SJSA1 (cell line): ENCODE measurements around the gene RFTN1. TPM values are rescaled to one million over a fixed set of nuclear protein-coding genes. Genes with fewer than 3 reads are reported as not detected.
A peak's percentile ranks its signal among the peaks of the same experiment; 100 is the strongest.

Experiments
- DNase-seq, 2 experiments: peaks; one replicate each; pipeline ENCODE4 v3.0.0-alpha.2; 2015 to 2020; ENCODE audit warnings: low spot score in 2 of 2, low read depth in 1 of 2
- H3K27ac ChIP-seq: fragments of 250-450 bp; sonication (Bioruptor Pico); 2 replicates; pipeline ENCODE4 v1.5.1; 2020; ENCODE audit warnings: mild to moderate bottlenecking, moderate library complexity
- H3K27me3 ChIP-seq: fragments of 250-450 bp; sonication (Bioruptor Pico); replicated peaks from 2 replicates; pipeline ENCODE4 v1.5.1; 2020; ENCODE audit warnings: mild to moderate bottlenecking, moderate library complexity
- H3K36me3 ChIP-seq: fragments of 250-450 bp; sonication (Bioruptor Pico); 2 replicates; pipeline ENCODE4 v1.5.1; 2020; ENCODE audit warnings: mild to moderate bottlenecking
- H3K4me1 ChIP-seq: fragments of 250-450 bp; sonication (Bioruptor Pico); replicated peaks from 2 replicates; pipeline ENCODE4 v1.6.1; 2021; ENCODE audit warnings: mild to moderate bottlenecking
- H3K4me3 ChIP-seq: fragments of 250-450 bp; sonication (Bioruptor Pico); 2 replicates; pipeline ENCODE4 v1.5.1; 2020; ENCODE audit warnings: mild to moderate bottlenecking
- H3K9me3 ChIP-seq: fragments of 250-450 bp; sonication (Bioruptor Pico); replicated peaks from 2 replicates; pipeline ENCODE4 v1.5.1; 2020; ENCODE audit warnings: mild to moderate bottlenecking
- total RNA-seq: library from RNA; depleted of rRNA; stranded (reverse); fragments of >200 nt; shearing (Covaris generic); gene quantifications from 2 replicates; pipeline ENCODE4 v1.2.3, GENCODE V29; 2014

RFTN1 gene
- total RNA-seq, 1 experiment from 2014 or later = 54.3 TPM

DNA sequence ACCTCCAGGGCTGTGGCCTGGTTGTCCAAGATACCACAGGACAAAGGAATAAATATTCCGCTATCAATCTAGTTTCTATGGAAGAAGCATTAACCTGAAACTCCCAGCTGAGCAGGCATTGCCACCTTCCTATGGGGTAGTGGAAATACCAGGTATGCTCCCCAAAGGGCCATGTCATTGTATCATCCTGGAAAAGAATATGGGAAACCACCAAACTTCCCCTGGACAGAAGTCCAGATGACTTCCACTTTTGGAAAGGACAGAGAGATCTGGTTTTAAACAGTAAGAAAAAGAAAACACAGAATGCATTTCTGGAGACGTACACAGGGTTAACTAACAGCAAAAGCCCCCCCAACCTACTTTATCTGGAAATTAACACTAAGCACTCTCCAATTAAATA lies 100.2 kb downstream of the RFTN1 start:
- Histone ChIP-seq H3K4me1 (peaks cover 14% of the 10 kb centered on the region), H3K36me3 (peaks cover 4% of the 10 kb centered on the region; the same call in 1 of the 2 replicates), H3K27ac (no peak overlapping the region), H3K4me3 (no peak overlapping the region), H3K9me3 (no peaks in the 10 kb centered on the region), H3K27me3 (no peaks in the 10 kb centered on the region)
- no peak for DNase-seq

DNA sequence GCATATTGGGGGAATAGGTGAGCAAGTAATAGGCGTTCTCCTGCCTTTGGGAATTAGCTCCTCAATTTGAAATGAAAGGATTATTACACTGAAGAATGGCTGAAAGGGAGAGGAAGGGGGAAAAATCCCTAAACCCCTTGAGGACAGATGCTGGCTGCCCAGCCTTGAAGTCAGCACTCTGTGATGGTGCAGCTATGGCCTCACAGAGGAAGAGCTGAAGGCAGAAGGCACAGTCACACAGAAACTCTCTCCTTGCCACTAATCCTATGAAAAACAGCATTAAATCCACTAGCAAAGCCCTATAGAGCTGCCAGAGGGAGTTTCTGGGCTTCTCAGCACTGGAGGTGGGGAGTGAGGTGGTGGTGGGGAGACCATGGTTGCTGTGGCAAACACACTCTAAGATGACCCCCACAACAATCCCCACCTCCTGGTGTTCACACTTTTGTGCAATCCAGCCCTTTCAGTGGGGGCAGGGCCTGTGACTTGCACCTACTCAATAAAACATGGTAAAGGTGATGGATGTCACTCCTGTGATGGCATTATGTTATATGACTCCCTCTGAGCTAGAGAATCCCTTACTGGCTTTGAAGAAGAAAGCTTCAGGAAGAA lies 101.2 kb downstream of the RFTN1 start:
- Histone ChIP-seq H3K27me3 (no peaks in the 10 kb centered on the region), H3K4me1 (peaks cover 14% of the 10 kb centered on the region), H3K4me3 (no peak overlapping the region), H3K27ac (no peak overlapping the region), H3K9me3 (no peaks in the 10 kb centered on the region), H3K36me3 (peaks cover 4% of the 10 kb centered on the region; the same call in 1 of the 2 replicates)
- no peak for DNase-seq

DNA sequence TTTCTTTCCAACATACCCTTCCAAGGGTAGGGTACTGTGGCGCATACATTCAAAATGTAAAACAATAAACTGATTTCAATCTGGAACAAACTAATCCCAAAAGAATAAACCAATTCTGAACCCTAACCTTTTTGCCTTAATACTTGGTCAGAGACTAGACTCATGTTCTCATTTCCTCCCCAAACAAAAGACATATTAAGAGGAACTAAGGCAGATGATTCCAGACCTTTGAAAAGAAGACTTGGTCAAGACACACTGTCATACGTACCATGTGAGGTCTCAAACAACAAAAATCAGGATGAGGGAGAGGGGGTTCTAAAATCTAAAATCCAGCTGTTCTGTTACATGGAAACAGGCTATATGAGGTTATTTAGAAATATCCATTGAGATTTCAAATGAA lies 102.1 kb downstream of the RFTN1 start:
- Histone ChIP-seq H3K4me1 (peaks cover 12% of the 10 kb centered on the region), H3K27ac (no peak overlapping the region), H3K4me3 (no peak overlapping the region), H3K9me3 (no peaks in the 10 kb centered on the region), H3K36me3 (peaks cover 4% of the 10 kb centered on the region; the same call in 1 of the 2 replicates), H3K27me3 (no peaks in the 10 kb centered on the region)
- no peak for DNase-seq

DNA sequence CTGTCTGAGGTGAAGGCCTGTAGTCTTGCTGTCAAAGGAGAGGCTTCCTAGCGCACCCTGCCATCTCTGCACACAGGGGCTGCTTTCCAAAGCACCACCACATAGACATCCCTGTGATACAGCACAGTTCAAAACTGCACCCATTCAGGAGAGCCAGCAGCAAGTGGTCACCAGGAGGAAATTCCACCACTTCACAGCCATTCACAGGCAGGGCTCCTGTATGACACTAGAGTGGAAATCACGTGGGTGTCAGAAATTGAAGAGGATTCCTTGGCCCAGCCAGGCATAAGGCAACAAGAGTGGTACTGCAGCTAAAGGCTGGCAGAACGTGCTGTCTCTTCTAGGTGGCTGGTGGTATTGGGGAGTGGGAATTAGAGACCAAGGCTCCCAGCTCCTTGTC lies 102.8 kb downstream of the RFTN1 start:
- Histone ChIP-seq H3K9me3 (no peaks in the 10 kb centered on the region), H3K4me3 (no peak overlapping the region), H3K27me3 (no peaks in the 10 kb centered on the region), H3K27ac (no peak overlapping the region), H3K4me1 (peaks cover 4% of the 10 kb centered on the region), H3K36me3 (peaks cover 4% of the 10 kb centered on the region; the same call in 1 of the 2 replicates)
- DNase-seq = no peak

DNA sequence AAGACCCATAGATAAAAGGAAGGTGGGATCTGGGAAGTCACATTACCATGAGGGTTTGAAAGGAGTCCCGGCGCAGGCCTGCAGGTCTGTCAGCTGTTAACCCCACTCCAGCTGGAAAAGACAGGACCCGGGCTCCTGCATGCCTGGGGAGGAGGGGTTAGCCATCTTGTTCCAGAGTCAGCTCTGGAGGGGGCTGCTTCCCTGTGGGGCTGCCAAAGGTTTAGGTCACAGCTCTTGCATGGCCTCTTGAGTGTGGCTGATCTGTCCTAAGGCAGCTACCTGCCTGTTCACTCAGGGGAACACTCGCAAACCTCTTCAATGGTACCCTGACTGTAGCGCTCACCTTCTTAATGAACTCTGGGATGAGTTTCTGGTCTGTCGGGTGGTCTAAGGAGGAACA lies 104.5 kb downstream of the RFTN1 start:
- peaks cover 4% of the 10 kb centered on the region; the same call in 1 of the 2 replicates for H3K36me3 ChIP-seq
- H3K9me3 ChIP-seq = no peaks in the 10 kb centered on the region
- no peak overlapping the region for H3K4me3 ChIP-seq
- no peak overlapping the region for H3K27ac ChIP-seq
- no peaks in the 10 kb centered on the region for H3K27me3 ChIP-seq
- no peaks in the 10 kb centered on the region for H3K4me1 ChIP-seq
- no peak for DNase-seq

DNA sequence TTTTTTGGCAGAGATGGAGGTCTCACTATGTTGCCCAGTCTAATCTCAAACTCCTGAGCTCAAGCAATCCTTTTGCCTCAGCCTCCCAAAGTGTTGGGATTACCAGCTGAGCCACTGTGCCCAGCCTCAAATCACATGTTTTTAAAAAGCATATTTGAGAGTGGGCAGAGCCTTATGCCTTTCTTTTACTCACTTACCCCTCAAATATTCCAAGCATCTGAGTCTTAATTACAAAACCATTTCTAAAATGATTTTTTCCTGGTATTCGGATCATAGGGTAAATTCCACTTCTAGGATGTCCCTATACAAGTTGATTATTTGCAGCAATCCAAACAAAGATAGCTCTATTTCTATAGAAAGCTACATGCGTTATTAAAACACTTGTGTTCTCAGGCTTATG lies 106.1 kb downstream of the RFTN1 start:
- no peak overlapping the region for H3K27ac ChIP-seq
- no peak for DNase-seq
- no peak overlapping the region for H3K4me3 ChIP-seq

DNA sequence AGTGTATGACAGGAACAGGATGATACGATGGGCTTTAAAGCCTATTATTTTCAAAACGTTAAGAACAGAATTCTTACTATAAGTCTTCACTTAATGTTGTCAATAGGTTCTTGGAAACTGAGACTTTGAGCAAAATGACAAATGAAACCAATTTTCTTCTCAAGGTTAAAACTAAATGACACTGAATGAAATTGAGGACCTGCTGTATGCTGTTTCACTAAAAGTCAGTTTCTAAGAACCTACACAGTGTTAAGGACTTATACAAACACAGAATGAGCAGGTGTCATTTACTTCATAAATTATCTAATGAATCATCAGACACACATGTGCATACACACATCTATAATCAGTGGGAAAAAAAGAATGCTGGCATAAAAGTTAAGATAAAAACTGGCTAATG lies 106.9 kb downstream of the RFTN1 start:
- Histone ChIP-seq H3K36me3 (peaks cover 8% of the 10 kb centered on the region; the same call in 1 of the 2 replicates), H3K27ac (no peak overlapping the region), H3K4me1 (peaks cover 11% of the 10 kb centered on the region), H3K9me3 (no peaks in the 10 kb centered on the region), H3K4me3 (no peak overlapping the region), H3K27me3 (no peaks in the 10 kb centered on the region)
- DNase-seq = no peak

More for the DNA sequence above, 106.1 kb downstream of the RFTN1 start:
- no peaks in the 10 kb centered on the region for H3K27me3 ChIP-seq
- H3K9me3 ChIP-seq = no peaks in the 10 kb centered on the region
- peaks cover 8% of the 10 kb centered on the region for H3K4me1 ChIP-seq
- peaks cover 8% of the 10 kb centered on the region; the same call in 1 of the 2 replicates for H3K36me3 ChIP-seq

DNA sequence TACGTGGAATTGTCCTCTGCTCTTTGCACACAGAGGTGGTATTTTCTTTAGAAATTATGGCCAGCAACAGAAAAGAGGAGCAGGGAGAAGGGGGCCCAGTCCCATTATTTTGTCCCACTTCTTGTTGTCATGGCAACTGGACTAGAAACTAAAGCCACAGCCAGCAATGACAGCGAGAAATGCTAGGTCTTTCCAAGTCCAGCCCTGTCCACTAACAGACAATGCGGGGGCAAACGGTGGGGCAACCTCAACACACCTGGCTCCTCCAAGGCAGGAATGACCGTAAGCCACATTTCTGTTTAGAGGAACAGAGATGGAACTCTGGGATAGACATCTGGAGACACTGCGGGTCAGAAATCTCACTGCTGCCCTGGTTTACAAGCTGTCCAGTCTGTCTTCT lies 107.3 kb downstream of the RFTN1 start:
- H3K36me3 ChIP-seq = peaks cover 8% of the 10 kb centered on the region; the same call in 1 of the 2 replicates
- no peak overlapping the region for H3K27ac ChIP-seq
- DNase-seq = no peak
- no peak overlapping the region for H3K4me3 ChIP-seq
- H3K27me3 ChIP-seq = no peaks in the 10 kb centered on the region
- H3K9me3 ChIP-seq = no peaks in the 10 kb centered on the region
- H3K4me1 ChIP-seq = peaks cover 11% of the 10 kb centered on the region

DNA sequence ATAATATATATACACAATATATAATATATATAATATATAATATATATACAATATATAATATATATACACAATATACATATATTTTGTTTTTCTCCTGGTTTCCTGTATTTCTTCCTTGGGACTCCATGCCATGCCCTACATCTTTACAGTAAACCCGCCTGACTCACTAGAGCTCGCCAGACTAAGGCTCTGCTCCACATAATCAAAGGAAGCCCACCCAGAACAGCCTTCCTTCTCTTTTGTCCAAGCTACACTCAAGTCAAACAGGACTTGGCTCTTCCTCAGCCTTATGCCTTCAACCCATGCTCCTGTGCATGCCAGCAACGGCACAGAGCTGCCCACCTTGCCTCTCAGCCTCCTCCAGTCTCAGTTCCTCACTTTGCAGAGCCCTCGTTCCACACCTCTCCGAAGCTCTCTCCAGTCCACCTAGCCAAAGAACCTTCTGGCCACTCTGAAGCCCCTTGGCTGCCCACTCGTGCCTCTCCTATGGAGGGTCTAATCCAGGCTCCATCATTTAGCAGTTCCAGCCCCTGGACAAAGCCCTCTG lies 109.1 kb downstream of the RFTN1 start:
- DNase-seq = no peak
- Histone ChIP-seq H3K4me1 (peaks cover 22% of the 10 kb centered on the region), H3K36me3 (peaks cover 8% of the 10 kb centered on the region; the same call in 1 of the 2 replicates), H3K27ac (no peak overlapping the region), H3K4me3 (no peak overlapping the region), H3K9me3 (no peaks in the 10 kb centered on the region), H3K27me3 (no peaks in the 10 kb centered on the region)

DNA sequence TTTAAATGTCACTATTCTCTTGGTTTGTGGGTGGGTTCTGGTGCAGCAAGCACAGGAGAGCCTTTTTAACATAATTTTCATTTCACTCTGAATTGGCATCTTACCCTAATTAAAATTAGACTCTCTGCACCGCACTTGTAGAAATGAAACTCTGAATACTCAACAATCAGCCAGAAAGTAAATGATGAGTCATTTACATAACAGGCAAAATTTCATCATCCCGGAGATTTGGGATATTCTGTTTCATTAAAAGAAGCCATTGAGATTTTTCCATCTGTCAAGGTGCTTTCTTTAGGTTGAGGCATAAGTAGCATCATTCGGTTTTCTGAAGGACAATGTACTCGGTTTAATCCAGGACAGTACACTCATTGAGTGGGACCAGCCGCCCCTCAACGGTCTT lies 111.0 kb downstream of the RFTN1 start:
- DNase-seq = no peak
- H3K36me3 ChIP-seq = peaks cover 4% of the 10 kb centered on the region; the same call in 1 of the 2 replicates
- no peak overlapping the region for H3K4me3 ChIP-seq
- H3K27me3 ChIP-seq = no peaks in the 10 kb centered on the region
- H3K4me1 ChIP-seq = peaks cover 34% of the 10 kb centered on the region
- no peaks in the 10 kb centered on the region for H3K9me3 ChIP-seq
- H3K27ac ChIP-seq = no peak overlapping the region

DNA sequence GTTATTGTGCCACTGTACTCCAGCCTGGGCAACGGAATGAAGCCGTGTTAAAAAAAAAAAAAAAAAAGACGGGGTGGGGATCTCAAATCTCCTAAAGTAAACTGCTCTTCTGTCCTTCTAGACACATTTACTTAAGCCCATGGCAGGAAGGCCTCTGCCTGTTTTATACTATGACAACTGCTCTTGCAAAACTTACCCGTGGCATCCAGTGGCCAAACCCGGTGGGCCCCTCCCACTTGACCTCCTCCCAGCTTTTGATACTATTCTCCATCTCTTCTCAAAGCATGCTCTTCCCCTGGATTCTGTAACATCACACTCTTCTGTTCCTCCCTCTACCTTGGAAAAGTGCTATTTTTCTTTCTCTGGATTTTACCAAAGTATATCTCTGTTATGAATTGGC lies 112.2 kb downstream of the RFTN1 start:
- Histone ChIP-seq H3K27ac (no peak overlapping the region), H3K4me1 (peaks cover 34% of the 10 kb centered on the region), H3K36me3 (peaks cover 8% of the 10 kb centered on the region; the same call in 1 of the 2 replicates)

DNA sequence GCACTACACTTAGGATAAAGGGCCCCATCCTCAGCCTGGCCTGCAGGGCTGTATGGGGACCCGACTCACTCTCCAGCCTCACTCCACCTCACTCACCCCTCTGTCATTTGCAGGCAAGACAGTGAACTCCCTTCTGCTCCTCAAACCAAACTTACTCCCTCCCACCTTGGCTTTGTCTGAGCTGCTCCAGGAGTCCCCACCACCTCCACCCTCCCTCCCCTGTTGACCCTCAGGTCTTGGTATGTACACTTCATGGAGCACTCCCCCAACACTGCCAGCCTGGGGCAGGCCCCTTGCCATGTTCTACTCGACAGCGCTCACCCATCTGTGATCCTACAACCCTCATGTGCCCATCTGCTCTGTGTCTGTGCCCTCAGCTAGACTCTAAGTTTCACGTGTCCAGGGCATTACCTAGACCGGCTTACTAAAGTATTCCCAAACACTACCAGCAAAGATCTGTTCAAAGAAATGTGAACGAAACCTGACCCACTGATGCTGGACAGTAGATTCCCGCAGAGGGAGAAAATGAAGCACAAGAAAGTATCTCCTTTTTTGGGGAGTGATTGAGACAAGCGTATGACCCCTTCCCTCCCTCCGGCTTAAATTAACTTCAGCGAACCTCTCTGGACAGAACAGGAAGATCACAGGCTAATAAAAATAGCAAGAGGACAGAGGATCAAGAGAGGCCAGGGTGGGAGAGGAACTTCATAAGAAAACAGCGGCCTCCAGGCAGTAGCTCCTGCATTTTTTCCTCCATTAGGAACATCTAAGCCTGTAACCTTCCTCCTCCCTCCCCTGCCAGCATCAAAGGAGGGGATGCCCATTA lies 113.2 kb downstream of the RFTN1 start:
- H3K4me1 ChIP-seq = peaks cover 34% of the 10 kb centered on the region
- no peak overlapping the region for H3K27ac ChIP-seq
- no peaks in the 10 kb centered on the region for H3K9me3 ChIP-seq
- no peaks in the 10 kb centered on the region for H3K27me3 ChIP-seq
- peaks cover 8% of the 10 kb centered on the region; the same call in 1 of the 2 replicates for H3K36me3 ChIP-seq
- no peak overlapping the region for H3K4me3 ChIP-seq
- DNase-seq = no peak

More for the DNA sequence above, 112.2 kb downstream of the RFTN1 start:
- H3K4me3 ChIP-seq = no peak overlapping the region
- H3K9me3 ChIP-seq = no peaks in the 10 kb centered on the region
- H3K27me3 ChIP-seq = no peaks in the 10 kb centered on the region
- no peak for DNase-seq

DNA sequence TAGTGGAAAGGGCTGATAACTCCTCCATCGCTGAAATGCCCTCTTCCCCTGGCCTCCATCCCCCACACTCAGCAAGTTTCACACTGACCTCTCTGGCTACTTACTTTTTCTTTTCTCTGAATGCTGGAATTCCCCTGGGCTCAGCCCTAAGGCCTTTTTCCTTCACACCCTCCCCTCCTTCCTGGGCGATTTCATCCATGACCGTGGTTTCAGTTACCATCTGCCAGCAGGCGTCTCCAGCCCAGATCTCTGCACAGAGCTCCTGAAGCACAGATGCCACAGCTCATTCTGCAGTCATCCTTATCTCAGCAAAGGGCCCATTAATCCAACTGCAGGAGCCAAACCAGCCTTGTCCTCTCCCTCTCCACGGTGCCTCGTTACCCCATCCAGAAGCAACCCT lies 114.0 kb downstream of the RFTN1 start:
- Histone ChIP-seq H3K27me3 (no peaks in the 10 kb centered on the region), H3K27ac (peak overlapping the region; percentile 50), H3K4me3 (no peak overlapping the region), H3K9me3 (no peaks in the 10 kb centered on the region), H3K36me3 (peaks cover 8% of the 10 kb centered on the region; the same call in 1 of the 2 replicates), H3K4me1 (peaks cover 34% of the 10 kb centered on the region)
- peak; percentile 82 to 83 for DNase-seq

DNA sequence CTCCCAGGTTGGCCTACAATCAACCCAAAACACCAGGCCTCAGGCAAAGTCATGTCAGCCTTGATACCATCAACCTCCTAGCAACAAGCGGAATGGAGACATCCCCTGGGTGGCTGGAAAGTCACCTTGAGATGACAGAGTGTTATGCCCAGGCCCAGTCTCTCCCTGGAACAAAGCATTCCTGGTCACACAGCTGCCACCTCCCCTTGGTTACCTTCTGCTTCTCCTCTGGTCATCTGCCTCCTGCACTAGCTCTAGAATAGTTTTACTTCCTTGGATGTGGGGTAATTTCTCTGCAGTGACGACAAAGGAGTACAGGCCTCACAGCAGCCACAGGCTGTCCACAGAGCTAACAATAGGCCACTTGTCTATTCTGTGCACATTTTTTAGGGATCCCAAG lies 114.9 kb downstream of the RFTN1 start:
- Histone ChIP-seq H3K36me3 (peaks cover 8% of the 10 kb centered on the region; the same call in 1 of the 2 replicates), H3K27ac (peak overlapping the region; percentile 5; the same call in 1 of the 2 replicates), H3K4me3 (no peak overlapping the region), H3K27me3 (no peaks in the 10 kb centered on the region), H3K4me1 (peaks cover 34% of the 10 kb centered on the region), H3K9me3 (no peaks in the 10 kb centered on the region)
- no peak for DNase-seq
